Activated naive CD4-positive, alpha-beta T cell treated with anti-CD3 and anti-CD28 coated beads for 36 hours (primary cell): ENCODE results near the gene AFMID. TPM values are rescaled to one million over a fixed set of nuclear protein-coding genes. Genes with fewer than 3 reads are reported as not detected.
"Not testable (repeated sequence)": the region's sequence is repeated elsewhere in the genome, so short reads cannot be mapped to it uniquely, and the experiment has no call there.

ENCODE experiments used
- CTCF ChIA-PET: fragments of 350-600 bp; sonication (Branson Sonifier 250); formaldehyde crosslinking; loops from one replicate; lab custom pipeline; 2021; ENCODE audit warnings: antibody characterized with exemption; lab: Charles Lee
- DNase-seq: peaks from one replicate; pipeline ENCODE4 v3.0.0-alpha.2; 2020
- H3K27ac Mint-ChIP-seq: one replicate; pipeline ENCODE4 v1.8.0; 2021; ENCODE audit warnings: mild to moderate bottlenecking, mixed read lengths
- H3K27me3 Mint-ChIP-seq: one replicate; pipeline ENCODE4 v1.8.0; 2021; ENCODE audit warnings: low read depth, mixed read lengths
- H3K36me3 Mint-ChIP-seq: one replicate; pipeline ENCODE4 v1.8.0; 2021; ENCODE audit warnings: low read depth, mixed read lengths
- H3K4me1 Mint-ChIP-seq: one replicate; pipeline ENCODE4 v1.8.0; 2021; ENCODE audit warnings: low read depth, mixed read lengths
- H3K4me3 Mint-ChIP-seq: one replicate; pipeline ENCODE4 v1.8.0; 2021; ENCODE audit warnings: mild to moderate bottlenecking, moderate library complexity, mixed read lengths
- H3K9me3 Mint-ChIP-seq: one replicate; pipeline ENCODE4 v1.8.0; 2021; ENCODE audit warnings: mixed read lengths
- intact Hi-C: fragments of 100-400 bp; cut with micrococcal nuclease; formaldehyde crosslinking; loops from one replicate; pipeline ENCODE4 v1.15.1; 2023
- total RNA-seq, 2 experiments: library from RNA; stranded (reverse); gene quantifications; one replicate each; pipeline ENCODE4 v1.2.3, GENCODE V29; 2021

AFMID gene
- total RNA-seq, 2 experiments from 2014 or later = 13.6 to 13.7 TPM

- no peak for DNase-seq
- H3K4me3 Mint-ChIP-seq = no peak within 1 kb of the TSS
- H3K4me1 Mint-ChIP-seq = peaks cover 13% of the 10 kb centered on the region
- H3K9me3 Mint-ChIP-seq = no peaks in the 10 kb centered on the region
- peaks cover 26% of the 10 kb centered on the region for H3K27me3 Mint-ChIP-seq
- no peak within 1 kb of the TSS for H3K27ac Mint-ChIP-seq
- CTCF ChIA-PET = no interaction called here
- H3K36me3 Mint-ChIP-seq = no peaks in the 10 kb centered on the region
- intact Hi-C loops = no loop called here
Measured at GRCh38 chr17:78230996-78231935, 44.1 kb downstream of the AFMID start, which contains the start of gene TMEM235. Gene TMEM235 (plus strand): TSS chr17:78231631. CDS start chr17:78232024, 393 bp downstream.

GRCh38 chr17:78231991-78232858, 45.1 kb downstream of the AFMID start:
- Mint-ChIP-seq H3K4me3 (no peak overlapping the region), H3K9me3 (no peaks in the 10 kb centered on the region), H3K27ac (no peak overlapping the region), H3K4me1 (peaks cover 7% of the 10 kb centered on the region), H3K27me3 (peaks cover 26% of the 10 kb centered on the region), H3K36me3 (no peaks in the 10 kb centered on the region)
- CTCF ChIA-PET = no interaction called here
- peak; percentile 46 for DNase-seq
- intact Hi-C loops = no loop called here

- Mint-ChIP-seq H3K36me3 (no peaks in the 10 kb centered on the region), H3K27me3 (peaks cover 23% of the 10 kb centered on the region), H3K4me3 (no peak overlapping the region), H3K27ac (no peak overlapping the region), H3K4me1 (peaks cover 7% of the 10 kb centered on the region), H3K9me3 (no peaks in the 10 kb centered on the region)
- no peak for DNase-seq
- intact Hi-C loops = no loop called here
- CTCF ChIA-PET = interaction anchor here (0.6 kb wide), 1 partner anchor 198 kb away, joined by 4 read pairs; no protein-coding TSS in a partner anchor
Measured at GRCh38 chr17:78232859-78233173, 45.7 kb downstream of the AFMID start.

- no peaks in the 10 kb centered on the region for H3K36me3 Mint-ChIP-seq
- H3K27me3 Mint-ChIP-seq = peaks cover 23% of the 10 kb centered on the region
- DNase-seq = no peak
- H3K4me1 Mint-ChIP-seq = peaks cover 7% of the 10 kb centered on the region
- no peak overlapping the region for H3K4me3 Mint-ChIP-seq
- intact Hi-C loops = no loop called here
- no peaks in the 10 kb centered on the region for H3K9me3 Mint-ChIP-seq
- no peak overlapping the region for H3K27ac Mint-ChIP-seq
- CTCF ChIA-PET = interaction anchor here (0.6 kb wide), 1 partner anchor 197 kb away, joined by 4 read pairs; no protein-coding TSS in a partner anchor
Measured at GRCh38 chr17:78233678-78234077, 46.5 kb downstream of the AFMID start.

- CTCF ChIA-PET = no interaction called here
- Mint-ChIP-seq H3K9me3 (no peaks in the 10 kb centered on the region), H3K4me1 (peaks cover 7% of the 10 kb centered on the region), H3K27me3 (peaks cover 23% of the 10 kb centered on the region), H3K36me3 (no peaks in the 10 kb centered on the region), H3K4me3 (no peak overlapping the region), H3K27ac (no peak overlapping the region)
- DNase-seq = no peak
- intact Hi-C loops = no loop called here
Measured at GRCh38 chr17:78234261-78234865, 47.2 kb downstream of the AFMID start.

- H3K4me1 Mint-ChIP-seq, intact Hi-C loops, DNase-seq, CTCF ChIA-PET, H3K4me3 Mint-ChIP-seq, H3K36me3 Mint-ChIP-seq, H3K27ac Mint-ChIP-seq, H3K9me3 Mint-ChIP-seq: not testable (repeated sequence)
- peaks cover 23% of the 10 kb centered on the region for H3K27me3 Mint-ChIP-seq
Measured at GRCh38 chr17:78235022-78235421, 47.9 kb downstream of the AFMID start.

- CTCF ChIA-PET = no interaction called here
- Mint-ChIP-seq H3K36me3 (no peaks in the 10 kb centered on the region), H3K27me3 (peaks cover 17% of the 10 kb centered on the region), H3K9me3 (no peaks in the 10 kb centered on the region), H3K27ac (no peak overlapping the region), H3K4me3 (no peak overlapping the region), H3K4me1 (peaks cover 3% of the 10 kb centered on the region)
- no peak for DNase-seq
- intact Hi-C loops = no loop called here
Measured at GRCh38 chr17:78235885-78236284, 48.7 kb downstream of the AFMID start.

- Mint-ChIP-seq H3K27ac (no peak overlapping the region), H3K9me3 (no peaks in the 10 kb centered on the region), H3K36me3 (no peaks in the 10 kb centered on the region), H3K4me1 (peaks cover 3% of the 10 kb centered on the region), H3K4me3 (no peak overlapping the region), H3K27me3 (peaks cover 10% of the 10 kb centered on the region)
- intact Hi-C loops = no loop called here
- CTCF ChIA-PET = no interaction called here
- no peak for DNase-seq
Measured at GRCh38 chr17:78236362-78237127, 49.4 kb downstream of the AFMID start.

- intact Hi-C loops = no loop called here
- DNase-seq = no peak
- Mint-ChIP-seq H3K36me3 (no peaks in the 10 kb centered on the region), H3K27ac (no peak overlapping the region), H3K4me1 (no peaks in the 10 kb centered on the region), H3K27me3 (peaks cover 4% of the 10 kb centered on the region), H3K4me3 (no peak overlapping the region), H3K9me3 (no peaks in the 10 kb centered on the region)
- CTCF ChIA-PET = interaction anchor here (3.5 kb wide), 1 partner anchor 13 kb away, joined by 17 read pairs; no protein-coding TSS in a partner anchor
Measured at GRCh38 chr17:78237401-78238012, 50.3 kb downstream of the AFMID start.

GRCh38 chr17:78238823-78239488, 51.8 kb downstream of the AFMID start:
- H3K4me1 Mint-ChIP-seq = no peaks in the 10 kb centered on the region
- no peaks in the 10 kb centered on the region for H3K36me3 Mint-ChIP-seq
- H3K4me3 Mint-ChIP-seq = no peak overlapping the region
- no peaks in the 10 kb centered on the region for H3K27me3 Mint-ChIP-seq
- intact Hi-C loops = no loop called here
- CTCF ChIA-PET = interaction anchor here (3.5 kb wide), 1 partner anchor 12 kb away, joined by 17 read pairs; no protein-coding TSS in a partner anchor
- H3K9me3 Mint-ChIP-seq = no peaks in the 10 kb centered on the region
- DNase-seq = no peak
- H3K27ac Mint-ChIP-seq = no peak overlapping the region

- H3K4me3 Mint-ChIP-seq = no peak overlapping the region
- no peak overlapping the region for H3K27ac Mint-ChIP-seq
- CTCF ChIA-PET = interaction anchor here (3.5 kb wide), 1 partner anchor 11 kb away, joined by 17 read pairs; no protein-coding TSS in a partner anchor
Measured at GRCh38 chr17:78239489-78239931, 52.3 kb downstream of the AFMID start.

More at GRCh38 chr17:78239489-78239931, 52.3 kb downstream of the AFMID start:
- intact Hi-C loops = no loop called here
- no peak for DNase-seq
- Mint-ChIP-seq H3K4me1 (no peaks in the 10 kb centered on the region), H3K27me3 (no peaks in the 10 kb centered on the region), H3K9me3 (no peaks in the 10 kb centered on the region), H3K36me3 (no peaks in the 10 kb centered on the region)
